Hematopoietic multipotent progenitor cell treated with erythropoietin and hydrocortisone succinate and interleukin-3 and kit ligand, for 6 days (in vitro differentiated cells): Measurements from ENCODE around the gene CAMK4.

ENCODE experiments used
- DNase-seq: peaks from one replicate; pipeline ENCODE4 v3.0.0-alpha.2; 2015

The CAMK4 gene

GRCh38 chr5:111507276-111507675 is 283.1 kb downstream of the CAMK4 start:
- DNase-seq = peak; percentile 59

- DNase-seq = no peak
Measured at GRCh38 chr5:111509119-111509518, 284.9 kb downstream of the CAMK4 start.

GRCh38 chr5:111511174-111511830 is 287.1 kb downstream of the CAMK4 start:
- peak; percentile 34 for DNase-seq

GRCh38 chr5:111511831-111512374 is 287.7 kb downstream of the CAMK4 start:
- DNase-seq = peak; percentile 52

- peak; percentile 97 for DNase-seq
Measured at GRCh38 chr5:111512375-111513130, 288.4 kb downstream of the CAMK4 start, which contains the start of gene STARD4. STARD4 (minus strand) TSS chr5:111512535; CDS start chr5:111507433, 5,102 bp downstream.

GRCh38 chr5:111513131-111513520 is 288.9 kb downstream of the CAMK4 start:
- no peak for DNase-seq

- no peak for DNase-seq
Measured at GRCh38 chr5:111514087-111514486, 289.9 kb downstream of the CAMK4 start.

GRCh38 chr5:111517853-111518501 is 293.8 kb downstream of the CAMK4 start:
- DNase-seq = no peak

GRCh38 chr5:111518777-111519176 is 294.6 kb downstream of the CAMK4 start:
- no peak for DNase-seq

GRCh38 chr5:111520908-111521307 is 296.7 kb downstream of the CAMK4 start:
- DNase-seq = no peak

- DNase-seq = no peak
Measured at GRCh38 chr5:111528056-111528455, 303.9 kb downstream of the CAMK4 start.

GRCh38 chr5:111530298-111530740 is 306.1 kb downstream of the CAMK4 start:
- DNase-seq = peak; percentile 88

- DNase-seq = no peak
Measured at GRCh38 chr5:111532886-111533582, 308.9 kb downstream of the CAMK4 start.

- no peak for DNase-seq
Measured at GRCh38 chr5:111535879-111536549, 311.8 kb downstream of the CAMK4 start.

- no peak for DNase-seq
Measured at GRCh38 chr5:111537141-111538024, 313.2 kb downstream of the CAMK4 start.
